ENCODE results near the gene ADRA1B. TPM values are rescaled to one million over a fixed set of nuclear protein-coding genes. Genes with fewer than 3 reads are reported as not detected.

Gene ADRA1B
- total and polyA plus RNA-seq, 2 of the 8 experiments (the other 6 are each of a cell fraction or from before 2014, with no cell fraction given), result not detected

DNA sequence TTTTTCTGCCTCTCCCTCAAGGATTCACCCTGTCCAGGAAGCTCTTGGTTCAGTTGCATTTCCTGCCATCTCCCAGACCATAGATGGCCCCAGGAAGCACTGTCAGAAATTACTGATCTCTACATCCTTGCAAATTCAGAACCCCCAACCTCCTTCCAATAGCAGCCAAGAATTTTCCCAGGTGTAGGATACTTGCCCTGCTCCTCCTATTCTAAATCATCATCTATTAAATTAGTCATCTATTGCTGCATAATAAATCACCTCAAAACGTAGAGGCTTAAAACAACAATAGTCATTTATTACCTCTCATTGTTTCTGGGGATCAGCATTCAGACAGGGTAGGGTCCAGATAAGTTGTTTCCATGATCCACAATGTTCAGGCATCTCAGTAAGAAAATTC is 26.1 kb upstream of the ADRA1B start:
- Histone ChIP-seq H3K23ac (ENCODE audit: insufficient read length) (no peak overlapping the region), H3K27me3 (replicated peaks in 1 of 4; ENCODE audit: control insufficient read depth in 3 of 4, extremely low read depth in 1 of 4, insufficient read depth in 3 of 4, low read length in 3 of 4) (no peaks in the 10 kb centered on the region), H2BK15ac (ENCODE audit: low read length) (no peak overlapping the region), H4K5ac (ENCODE audit: insufficient read length, low read depth, low read length) (no peak overlapping the region), H2BK20ac (ENCODE audit: low read length) (no peak overlapping the region), H2BK120ac (replicated peaks; ENCODE audit: low read depth, low read length) (no peak overlapping the region), H3K23me2 (ENCODE audit: low read depth, low read length) (no peaks in the 10 kb centered on the region), H2AK5ac (ENCODE audit: low read depth, low read length) (no peak overlapping the region), H3K79me2 (ENCODE audit: control insufficient read depth in 1 of 2, insufficient read depth in 2 of 2, low read length in 2 of 2) (no peaks in the 10 kb centered on the region), H3K9me3 (ENCODE audit: insufficient read depth in 2 of 2, low read depth in 1 of 2, low read length in 1 of 2) (no peaks in the 10 kb centered on the region), H3K4me3 (ENCODE audit: extremely low read depth in 1 of 4, insufficient read depth in 2 of 4, low read depth in 3 of 4, low read length in 4 of 4) (no peak overlapping the region), H3K36me3 (ENCODE audit: control insufficient read depth in 2 of 4, insufficient read depth in 4 of 4, low read length in 3 of 4) (no peaks in the 10 kb centered on the region), H3K14ac (ENCODE audit: insufficient read length) (no peak overlapping the region), H3K56ac (replicated peaks; ENCODE audit: insufficient read length, low read depth, low read length) (no peak overlapping the region), H3K18ac (ENCODE audit: extremely low read depth, low read length) (no peak overlapping the region), H2BK5ac (ENCODE audit: low read depth, low read length) (no peak overlapping the region), H3K4me1 (replicated peaks in 1 of 4; ENCODE audit: control insufficient read depth in 3 of 4, insufficient read depth in 4 of 4, low read length in 3 of 4) (no peaks in the 10 kb centered on the region; a peak in 1 of 7 replicates), H3K27ac (ENCODE audit: low read depth, low read length) (no peak overlapping the region), H3K4me2 (ENCODE audit: insufficient read depth in 1 of 2, low read depth in 2 of 2, low read length in 2 of 2) (no peak overlapping the region), H4K20me1 (replicated peaks in 1 of 2; ENCODE audit: control insufficient read depth in 1 of 2, insufficient read depth in 2 of 2, low read length in 2 of 2) (no peaks in the 10 kb centered on the region), H2AFZ (ENCODE audit: low read length) (no peak overlapping the region), H4K8ac (ENCODE audit: extremely low read depth, insufficient read depth, low read length) (no peak overlapping the region), H4K91ac (replicated peaks; ENCODE audit: insufficient read length, low read length) (no peak overlapping the region), H3K4ac (replicated peaks; ENCODE audit: insufficient read length, low read depth, low read length) (no peak overlapping the region), H3K9ac (replicated peaks in 1 of 4; ENCODE audit: extremely low read depth in 1 of 4, low read depth in 3 of 4, low read length in 3 of 4) (no peak overlapping the region), H2BK12ac (ENCODE audit: low read depth, low read length) (no peak overlapping the region), H3K79me1 (ENCODE audit: low read depth, low read length) (no peaks in the 10 kb centered on the region)
- ChIA-PET CTCF (ENCODE audit: partially characterized antibody) (interaction anchor here (1.0 kb wide), 1 partner anchor 110 kb away, joined by 3 read pairs; no protein-coding TSS in a partner anchor), POLR2A (ENCODE audit: partially characterized antibody) (interaction anchor here (2.0 kb wide), 1 partner anchor 10 kb away, joined by 9 read pairs; no protein-coding TSS in a partner anchor)
- TF ChIP-seq TCF12 (IDR thresholded peaks at IDR 0.05; ENCODE audit: low read depth, low read length), result no peak
- no peak for TF ChIP-seq FOSL1 (IDR thresholded peaks at IDR 0.05; ENCODE audit: insufficient read depth, low read depth, low read length)
- TF ChIP-seq TBP (IDR thresholded peaks at IDR 0.05; ENCODE audit: low read depth, low read length), result no peak
- no peak for TF ChIP-seq EZH2 (IDR thresholded peaks at IDR 0.05; ENCODE audit: low read depth, low read length, severe bottlenecking)
- FAIRE-seq, result no peak
- no peak for DNase-seq (ENCODE audit: low read depth in 1 of 2, low spot score in 2 of 2)
- 45% methylated on average over 1 of the region's 1 CpG; no CpG with 5 or more reads in 1 of the 2 experiments for WGBS, 2 experiments (ENCODE audit: extremely low coverage in 1 of 2, insufficient coverage in 1 of 2, insufficient read length in 1 of 2, insufficient replicate concordance in 2 of 2, low coverage in 1 of 2, low lambda C conversion rate in 2 of 2, missing lambda C conversion rate in 1 of 2)
